NB4 (cell line): ENCODE results near the gene CSMD2.
"Not testable (repeated sequence)": the region's sequence is repeated elsewhere in the genome, so short reads cannot be mapped to it uniquely, and the experiment has no call there.

ENCODE experiments used
- CTCF ChIP-seq: IDR thresholded peaks from one replicate; pipeline ENCODE4 v1.5.1; 2012; ENCODE audit warnings: low read depth, low read length
- MYC ChIP-seq: IDR thresholded peaks from 2 replicates; pipeline ENCODE4 v1.6.1; 2011; ENCODE audit warnings: low read depth, low read length
- POLR2A ChIP-seq: IDR thresholded peaks from 2 replicates; pipeline ENCODE4 v1.6.1; 2011; ENCODE audit warnings: mild to moderate bottlenecking; ENCODE audit not compliant: insufficient read length; ENCODE audit errors: extremely low read depth

- TF ChIP-seq CTCF, POLR2A, MYC: not testable (repeated sequence)
These were observed 82.9 kb downstream of the CSMD2 start for GRCh38 chr1:34082085-34082670.
